ENCODE measurements around the gene SCARB1.
A peak's percentile ranks its signal among the peaks of the same experiment; 100 is the strongest.

Gene SCARB1

GRCh38 chr12:124842800-124843510, 20.7 kb downstream of the SCARB1 start:
- DNase-seq (ENCODE audit: low read depth, low spot score): no peak

- DNase-seq (ENCODE audit: low read depth, low spot score): no peak
Observed at GRCh38 chr12:124842073-124842749, 21.5 kb downstream of the SCARB1 start.

- DNase-seq (ENCODE audit: low read depth, low spot score): no peak
Observed at GRCh38 chr12:124841558-124841945, 22.1 kb downstream of the SCARB1 start.

GRCh38 chr12:124837958-124838803, 25.5 kb downstream of the SCARB1 start:
- peak; percentile 97 for DNase-seq (ENCODE audit: low read depth, low spot score)

- no peak for DNase-seq (ENCODE audit: low read depth, low spot score)
Observed at GRCh38 chr12:124837249-124837897, 26.3 kb downstream of the SCARB1 start.

- DNase-seq (ENCODE audit: low read depth, low spot score): no peak
Observed at GRCh38 chr12:124836759-124837158, 26.9 kb downstream of the SCARB1 start.

GRCh38 chr12:124835656-124836410, 27.8 kb downstream of the SCARB1 start:
- DNase-seq (ENCODE audit: low read depth, low spot score): no peak

GRCh38 chr12:124834822-124835221, 28.8 kb downstream of the SCARB1 start:
- DNase-seq (ENCODE audit: low read depth, low spot score): no peak

GRCh38 chr12:124833693-124834122, 30.0 kb downstream of the SCARB1 start:
- peak; percentile 50 for DNase-seq (ENCODE audit: low read depth, low spot score)

- DNase-seq (ENCODE audit: low read depth, low spot score): no peak
Observed at GRCh38 chr12:124832856-124833255, 30.8 kb downstream of the SCARB1 start.

- no peak for DNase-seq (ENCODE audit: low read depth, low spot score)
Observed at GRCh38 chr12:124831590-124831989, 32.1 kb downstream of the SCARB1 start.

- DNase-seq (ENCODE audit: low read depth, low spot score): no peak
Observed at GRCh38 chr12:124830306-124830705, 33.4 kb downstream of the SCARB1 start.

GRCh38 chr12:124829708-124830304, 33.9 kb downstream of the SCARB1 start:
- DNase-seq (ENCODE audit: low read depth, low spot score): no peak

- peak; percentile 53 for DNase-seq (ENCODE audit: low read depth, low spot score)
Observed at GRCh38 chr12:124829008-124829707, 34.5 kb downstream of the SCARB1 start.

- DNase-seq (ENCODE audit: low read depth, low spot score): peak; percentile 82
Observed at GRCh38 chr12:124828264-124829007, 35.2 kb downstream of the SCARB1 start.

- DNase-seq (ENCODE audit: low read depth, low spot score): no peak
Observed at GRCh38 chr12:124827588-124828184, 36.0 kb downstream of the SCARB1 start.

- DNase-seq (ENCODE audit: low read depth, low spot score): peak; percentile 34
Observed at GRCh38 chr12:124824195-124824594, 39.5 kb downstream of the SCARB1 start.

GRCh38 chr12:124823272-124823970, 40.2 kb downstream of the SCARB1 start:
- DNase-seq (ENCODE audit: low read depth, low spot score): peak; percentile 29
